ENCODE results near the gene PCDH7.
A peak's percentile ranks its signal among the peaks of the same experiment; 100 is the strongest.

PCDH7 gene

GRCh38 chr4:30718021-30718542 is 2.1 kb upstream of the PCDH7 start:
- H3K27me3 ChIP-seq: peaks cover 40 to 52% (median 46%) of the 10 kb centered on the region in 11 experiments
- H3K36me3 ChIP-seq: no peaks in the 10 kb centered on the region
- no peak overlapping the region for H3K27ac ChIP-seq
- peak overlapping the region; percentile 96 to 100 (median 98) for H3K4me2 ChIP-seq
- peak overlapping the region; percentile 54 to 74 (median 65); a peak in 19 of 20 replicates for H3K4me3 ChIP-seq
- peak overlapping the region in 1 of 11 experiments; percentile 66; a peak in 3 of 22 replicates for H3K9ac ChIP-seq
- H4K20me1 ChIP-seq: peaks cover 0 to 15% (median 6%) of the 10 kb centered on the region in 11 experiments; a peak in 8 of 22 replicates
- H3K4me1 ChIP-seq: peaks cover 14 to 35% (median 30%) of the 10 kb centered on the region in 10 experiments
- no peak for TF ChIP-seq Cebpa-rat (IDR thresholded peaks at IDR 0.05)
- H3K9me3 ChIP-seq (replicated peaks in 1 of 11): peaks cover 7 to 21% (median 19%) of the 10 kb centered on the region in 11 experiments; a peak in 18 of 22 replicates

DNA sequence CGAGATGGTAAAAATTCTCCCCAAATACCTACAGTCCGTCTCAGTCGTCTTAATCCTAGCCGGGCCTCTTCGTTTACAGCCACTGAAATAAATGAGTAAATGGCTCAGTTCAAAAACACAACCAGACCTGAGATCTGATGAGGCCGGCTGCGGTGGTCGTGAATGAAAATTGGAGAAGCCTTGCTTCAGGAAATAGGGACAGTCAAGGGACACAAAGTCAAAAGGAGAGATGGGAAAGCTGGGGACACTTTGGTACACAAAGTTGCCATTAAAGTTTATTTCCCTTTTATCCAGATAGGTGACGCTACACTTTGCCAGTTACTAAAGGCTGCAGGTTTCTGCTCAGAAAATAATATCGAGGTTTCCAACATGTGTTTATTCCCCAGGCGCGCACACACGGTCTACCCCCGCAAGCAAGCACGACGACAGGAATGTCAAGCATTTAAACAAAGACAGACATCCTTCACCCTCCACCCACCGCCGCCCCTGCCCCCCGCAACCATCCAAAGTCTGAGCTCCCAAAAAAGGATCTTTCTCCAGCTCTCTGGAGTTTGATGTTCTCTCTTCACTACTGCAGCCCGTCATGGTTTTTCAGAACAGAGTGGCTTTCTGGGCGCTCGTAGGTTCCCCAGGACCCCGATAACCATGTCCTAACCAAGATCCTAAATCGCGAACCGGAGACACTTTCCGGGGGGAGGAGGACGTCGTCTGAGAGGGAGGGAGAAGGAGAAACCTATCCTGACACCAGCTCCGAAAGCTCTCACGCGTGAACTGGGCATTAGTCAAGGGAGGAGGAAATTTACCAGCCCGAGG is 1.3 kb upstream of the PCDH7 start:
- Histone ChIP-seq H3K9ac (peak overlapping the region; percentile 7 to 68 (median 57); a peak in 18 of 22 replicates), H3K4me1 (peaks cover 14 to 35% (median 30%) of the 10 kb centered on the region in 10 experiments), H3K27ac (no peak overlapping the region), H3K36me3 (no peaks in the 10 kb centered on the region), H4K20me1 (peaks cover 0 to 15% (median 6%) of the 10 kb centered on the region in 11 experiments; a peak in 8 of 22 replicates), H3K27me3 (peaks cover 40 to 52% (median 46%) of the 10 kb centered on the region in 11 experiments), H3K4me2 (peak overlapping the region; percentile 91 to 100 (median 98)), H3K9me3 (replicated peaks in 1 of 11) (peaks cover 7 to 22% (median 19%) of the 10 kb centered on the region in 11 experiments; a peak in 18 of 22 replicates), H3K4me3 (peak overlapping the region; percentile 60 to 74 (median 66))
- no peak for TF ChIP-seq Cebpa-rat (IDR thresholded peaks at IDR 0.05)

DNA sequence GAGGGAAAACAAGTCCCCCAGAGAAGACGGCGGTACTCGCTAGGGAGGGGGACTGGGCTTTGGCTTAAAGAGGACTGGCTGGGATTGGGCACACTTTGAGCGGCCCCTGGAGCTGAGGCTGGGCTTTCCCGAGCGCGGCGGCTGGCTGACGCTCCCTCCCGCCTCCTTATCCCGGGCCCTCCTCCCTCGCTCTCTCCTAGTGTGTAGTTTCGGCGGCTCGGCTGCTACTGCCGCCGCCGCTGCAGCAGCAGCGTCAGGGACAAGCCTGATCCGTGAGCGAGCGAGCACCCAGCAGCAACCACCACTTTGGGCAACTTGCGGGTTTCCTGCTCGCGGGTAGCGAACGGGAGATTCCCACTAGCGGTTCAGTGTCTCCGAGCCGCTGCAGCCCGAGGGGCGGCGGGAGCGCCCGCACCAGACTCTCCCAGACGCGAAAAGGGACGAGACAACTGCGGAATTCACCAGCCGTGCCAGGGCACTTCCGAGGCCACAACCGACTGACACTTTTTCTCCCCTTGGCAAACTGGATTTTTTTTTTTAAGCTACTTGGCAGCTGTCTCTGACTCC is 632 bp upstream of the PCDH7 start:
- H3K4me2 ChIP-seq: peak overlapping the region; percentile 91 to 100 (median 98)
- H4K20me1 ChIP-seq: peaks cover 0 to 15% (median 6%) of the 10 kb centered on the region in 11 experiments; a peak in 8 of 22 replicates
- H3K9ac ChIP-seq: peak overlapping the region; percentile 7 to 68 (median 57); a peak in 20 of 22 replicates
- H3K36me3 ChIP-seq: no peaks in the 10 kb centered on the region
- H3K27me3 ChIP-seq: peaks cover 40 to 52% (median 46%) of the 10 kb centered on the region in 11 experiments
- peaks cover 7 to 22% (median 19%) of the 10 kb centered on the region in 11 experiments; a peak in 18 of 22 replicates for H3K9me3 ChIP-seq (replicated peaks in 1 of 11)
- peak overlapping the region; percentile 60 to 74 (median 66) for H3K4me3 ChIP-seq
- peaks cover 14 to 35% (median 30%) of the 10 kb centered on the region in 10 experiments for H3K4me1 ChIP-seq
- H3K27ac ChIP-seq: no peak overlapping the region
- no peak for TF ChIP-seq Cebpa-rat (IDR thresholded peaks at IDR 0.05)

DNA sequence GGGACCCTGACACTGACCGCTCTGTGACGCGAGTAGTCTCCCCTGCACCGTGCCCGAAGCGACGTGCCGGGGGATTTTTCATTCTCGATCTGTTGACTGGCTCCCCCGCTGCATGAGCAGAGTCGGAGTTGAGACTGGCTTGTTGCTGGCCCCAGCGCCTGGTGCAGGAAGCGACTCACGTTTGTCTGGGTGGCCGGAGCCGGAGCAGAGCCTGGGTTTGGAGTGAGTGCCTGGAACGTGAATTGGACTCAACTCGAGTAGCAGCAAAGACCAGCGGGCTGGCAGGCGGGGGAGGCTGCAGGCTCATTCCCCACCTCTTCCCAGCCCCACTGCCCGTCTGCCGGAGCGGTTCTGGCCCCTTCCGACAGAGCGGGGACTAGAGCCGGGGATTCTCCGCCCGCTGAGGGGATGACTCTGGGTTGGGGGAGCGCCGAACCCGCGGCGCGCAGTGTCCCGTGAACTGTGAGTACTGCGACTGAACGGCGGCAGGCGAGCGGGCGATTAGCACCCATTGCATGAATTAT is 554 bp downstream of the PCDH7 start:
- no peaks in the 10 kb centered on the region for H3K36me3 ChIP-seq
- peak overlapping the region; percentile 91 to 100 (median 98) for H3K4me2 ChIP-seq
- H3K9me3 ChIP-seq (replicated peaks in 1 of 11): peaks cover 7 to 22% (median 19%) of the 10 kb centered on the region in 11 experiments; a peak in 18 of 22 replicates
- peak overlapping the region; percentile 60 to 74 (median 66) for H3K4me3 ChIP-seq
- peak overlapping the region in 10 of 11 experiments; percentile 25 to 59 (median 46); a peak in 12 of 22 replicates for H3K9ac ChIP-seq
- peaks cover 0 to 15% (median 6%) of the 10 kb centered on the region in 11 experiments; a peak in 8 of 22 replicates for H4K20me1 ChIP-seq
- H3K27ac ChIP-seq: no peak overlapping the region
- no peak for TF ChIP-seq Cebpa-rat (IDR thresholded peaks at IDR 0.05)
- peaks cover 14 to 32% (median 28%) of the 10 kb centered on the region in 10 experiments for H3K4me1 ChIP-seq
- peaks cover 40 to 52% (median 46%) of the 10 kb centered on the region in 11 experiments for H3K27me3 ChIP-seq

DNA sequence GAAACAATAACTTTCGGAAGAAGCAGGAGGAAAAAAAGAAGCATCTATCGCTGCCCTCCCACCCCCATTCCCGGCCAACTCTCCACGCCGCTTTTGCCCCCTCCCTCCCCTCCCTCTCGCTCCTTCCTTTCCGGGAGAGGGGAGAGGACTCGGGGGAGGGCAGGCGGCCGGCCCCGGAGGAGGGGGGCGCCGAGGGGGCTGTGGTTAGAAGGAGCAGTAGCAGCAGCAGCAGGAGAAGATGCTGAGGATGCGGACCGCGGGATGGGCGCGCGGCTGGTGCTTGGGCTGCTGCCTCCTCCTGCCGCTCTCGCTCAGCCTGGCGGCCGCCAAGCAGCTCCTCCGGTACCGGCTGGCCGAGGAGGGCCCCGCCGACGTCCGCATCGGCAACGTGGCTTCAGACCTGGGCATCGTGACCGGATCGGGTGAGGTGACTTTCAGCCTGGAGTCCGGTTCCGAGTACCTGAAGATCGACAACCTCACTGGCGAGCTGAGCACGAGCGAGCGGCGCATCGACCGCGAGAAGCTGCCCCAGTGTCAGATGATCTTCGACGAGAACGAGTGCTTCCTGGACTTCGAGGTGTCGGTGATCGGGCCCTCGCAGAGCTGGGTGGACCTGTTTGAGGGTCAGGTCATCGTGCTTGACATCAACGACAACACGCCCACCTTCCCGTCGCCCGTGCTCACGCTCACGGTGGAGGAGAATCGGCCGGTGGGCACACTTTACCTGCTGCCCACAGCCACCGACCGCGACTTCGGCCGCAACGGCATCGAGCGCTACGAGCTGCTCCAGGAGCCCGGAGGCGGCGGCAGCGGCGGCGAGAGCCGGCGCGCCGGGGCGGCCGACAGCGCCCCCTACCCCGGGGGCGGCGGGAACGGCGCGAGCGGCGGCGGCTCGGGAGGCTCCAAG is 1.3 kb downstream of the PCDH7 start:
- Histone ChIP-seq H3K4me3 (peak overlapping the region; percentile 60 to 74 (median 66)), H3K4me1 (peaks cover 14 to 31% (median 24%) of the 10 kb centered on the region in 10 experiments), H3K36me3 (no peaks in the 10 kb centered on the region), H3K27ac (no peak overlapping the region), H3K4me2 (peak overlapping the region; percentile 91 to 100 (median 98)), H3K9me3 (replicated peaks in 1 of 11) (peaks cover 7 to 22% (median 19%) of the 10 kb centered on the region in 11 experiments; a peak in 18 of 22 replicates), H3K9ac (no peak overlapping the region; a peak in 4 of 22 replicates), H4K20me1 (peaks cover 0 to 15% (median 6%) of the 10 kb centered on the region in 11 experiments; a peak in 8 of 22 replicates), H3K27me3 (peaks cover 40 to 52% (median 46%) of the 10 kb centered on the region in 11 experiments)
- no peak for TF ChIP-seq Cebpa-rat (IDR thresholded peaks at IDR 0.05)

- Histone ChIP-seq H3K36me3 (no peaks in the 10 kb centered on the region), H4K20me1 (peaks cover 0 to 15% (median 6%) of the 10 kb centered on the region in 11 experiments; a peak in 8 of 22 replicates), H3K4me2 (no peak overlapping the region), H3K27ac (no peak overlapping the region), H3K4me3 (no peak overlapping the region), H3K9ac (no peak overlapping the region), H3K4me1 (peaks cover 14 to 31% (median 23%) of the 10 kb centered on the region in 10 experiments), H3K9me3 (replicated peaks in 1 of 11) (peaks cover 7 to 22% (median 19%) of the 10 kb centered on the region in 11 experiments; a peak in 18 of 22 replicates), H3K27me3 (peaks cover 40 to 52% (median 46%) of the 10 kb centered on the region in 11 experiments)
- TF ChIP-seq Cebpa-rat (IDR thresholded peaks at IDR 0.05): no peak
Observed at GRCh38 chr4:30722092-30722358, 1.9 kb downstream of the PCDH7 start.

DNA sequence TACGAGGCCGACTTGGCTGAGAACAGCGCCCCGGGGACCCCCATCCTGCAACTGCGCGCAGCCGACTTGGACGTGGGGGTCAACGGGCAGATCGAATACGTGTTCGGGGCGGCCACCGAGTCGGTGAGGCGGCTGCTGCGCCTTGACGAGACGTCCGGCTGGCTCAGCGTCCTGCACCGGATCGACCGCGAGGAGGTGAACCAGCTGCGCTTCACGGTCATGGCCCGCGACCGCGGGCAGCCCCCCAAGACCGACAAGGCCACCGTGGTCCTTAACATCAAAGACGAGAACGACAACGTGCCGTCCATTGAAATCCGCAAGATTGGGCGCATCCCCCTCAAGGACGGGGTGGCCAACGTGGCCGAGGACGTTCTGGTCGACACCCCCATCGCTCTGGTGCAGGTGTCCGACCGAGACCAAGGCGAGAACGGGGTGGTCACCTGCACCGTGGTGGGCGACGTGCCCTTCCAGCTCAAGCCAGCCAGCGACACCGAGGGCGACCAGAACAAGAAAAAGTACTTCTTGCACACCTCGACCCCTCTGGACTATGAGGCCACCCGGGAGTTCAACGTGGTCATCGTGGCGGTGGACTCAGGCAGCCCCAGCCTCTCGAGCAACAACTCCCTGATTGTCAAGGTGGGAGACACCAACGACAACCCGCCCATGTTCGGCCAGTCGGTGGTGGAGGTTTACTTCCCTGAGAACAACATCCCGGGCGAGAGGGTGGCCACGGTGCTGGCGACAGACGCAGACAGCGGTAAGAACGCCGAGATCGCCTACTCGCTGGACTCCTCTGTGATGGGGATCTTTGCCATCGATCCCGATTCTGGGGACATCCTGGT is 2.4 kb downstream of the PCDH7 start:
- Histone ChIP-seq H4K20me1 (peaks cover 0 to 15% (median 6%) of the 10 kb centered on the region in 11 experiments; a peak in 8 of 22 replicates), H3K4me3 (no peak overlapping the region), H3K27ac (no peak overlapping the region), H3K27me3 (peaks cover 40 to 50% (median 43%) of the 10 kb centered on the region in 11 experiments), H3K4me1 (peaks cover 14 to 29% (median 22%) of the 10 kb centered on the region in 10 experiments), H3K9ac (no peak overlapping the region), H3K4me2 (no peak overlapping the region), H3K9me3 (replicated peaks in 1 of 11) (peaks cover 7 to 22% (median 19%) of the 10 kb centered on the region in 11 experiments; a peak in 18 of 22 replicates), H3K36me3 (no peaks in the 10 kb centered on the region)
- TF ChIP-seq Cebpa-rat (IDR thresholded peaks at IDR 0.05): no peak
